Naive thymus-derived CD8-positive, alpha-beta T cell (primary cell): ENCODE data around the gene ELOVL5. TPM values are rescaled to one million over a fixed set of nuclear protein-coding genes. Genes with fewer than 3 reads are reported as not detected.
"Not testable (repeated sequence)": the region's sequence is repeated elsewhere in the genome, so short reads cannot be mapped to it uniquely, and the experiment has no call there.

Experiments used
- ATAC-seq, 2 donors: fragments of 150-1000 bp; cut with Tn5 transposase in 1 of 2; sonication (Bioruptor Pico), chemical (Tn5 transposase) in 1 of 2; 1 replicate in 1 of 2; 2 replicates in 1 of 2; pipeline ENCODE4 v1.10.0; 2021; ENCODE audit warnings: mild to moderate bottlenecking in 2 of 2, moderate library complexity in 2 of 2
- POLR2A ChIA-PET: fragments of 350-600 bp; sonication (Branson Sonifier 250); formaldehyde crosslinking; loops from one replicate; lab custom pipeline; 2021; ENCODE audit warnings: antibody characterized with exemption; lab: Charles Lee
- DNase-seq, 10 donors: peaks; one replicate each; pipeline versions ENCODE4 v3.0.0 to v3.0.0-alpha.2; 2020 to 2022
- H3K27ac Mint-ChIP-seq, 10 donors: one replicate each; pipeline ENCODE4 v1.8.0; 2020 to 2022; ENCODE audit warnings: mild to moderate bottlenecking in 10 of 10, mixed read lengths in 10 of 10, moderate library complexity in 4 of 10, inconsistent platforms in 1 of 10
- H3K27me3 Mint-ChIP-seq, 5 donors: one replicate each; pipeline ENCODE4 v1.8.0; 2021 to 2022; ENCODE audit warnings: mixed read lengths in 5 of 5
- H3K36me3 Mint-ChIP-seq, 3 donors: one replicate each; pipeline ENCODE4 v1.8.0; 2020 to 2022; ENCODE audit warnings: mixed read lengths in 3 of 3, mild to moderate bottlenecking in 2 of 3, inconsistent platforms in 1 of 3
- H3K4me1 Mint-ChIP-seq, 4 donors: one replicate each; pipeline ENCODE4 v1.8.0; 2021 to 2022; ENCODE audit warnings: mixed read lengths in 4 of 4
- H3K4me3 Mint-ChIP-seq, 10 donors: one replicate each; pipeline ENCODE4 v1.8.0; 2020 to 2022; ENCODE audit warnings: mild to moderate bottlenecking in 10 of 10, mixed read lengths in 10 of 10, moderate library complexity in 6 of 10, inconsistent platforms in 1 of 10
- H3K9me3 Mint-ChIP-seq, 9 donors: one replicate each; pipeline ENCODE4 v1.8.0; 2020 to 2022; ENCODE audit warnings: mixed read lengths in 9 of 9, mild to moderate bottlenecking in 3 of 9, inconsistent platforms in 1 of 9, moderate library complexity in 1 of 9
- polyA plus RNA-seq, 3 donors: library from polyadenylated mRNA; unstranded; fragments of 300-500 nt; fragmentation: Illumina TruSeq; gene quantifications; one replicate each; pipeline ENCODE4 v1.2.3, GENCODE V29; 2021
- total RNA-seq, 8 experiments: library from RNA in 2 of 8; stranded (reverse) in 2 of 8; gene quantifications; one replicate each; pipeline ENCODE4 v1.2.3 and lab custom pipeline; 2021 to 2026

The ELOVL5 gene, protein sequence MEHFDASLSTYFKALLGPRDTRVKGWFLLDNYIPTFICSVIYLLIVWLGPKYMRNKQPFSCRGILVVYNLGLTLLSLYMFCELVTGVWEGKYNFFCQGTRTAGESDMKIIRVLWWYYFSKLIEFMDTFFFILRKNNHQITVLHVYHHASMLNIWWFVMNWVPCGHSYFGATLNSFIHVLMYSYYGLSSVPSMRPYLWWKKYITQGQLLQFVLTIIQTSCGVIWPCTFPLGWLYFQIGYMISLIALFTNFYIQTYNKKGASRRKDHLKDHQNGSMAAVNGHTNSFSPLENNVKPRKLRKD
- total RNA-seq (10 to 100 TPM; 59.4 to 67.4 TPM), polyA plus RNA-seq (10 to 100 TPM; 32.5 to 38.1 (median 33.0) TPM), total RNA-seq (lab: John Stamatoyannopoulos, UW) (51.7 to 116 (median 87.6) reads per million in 6 experiments)

DNA sequence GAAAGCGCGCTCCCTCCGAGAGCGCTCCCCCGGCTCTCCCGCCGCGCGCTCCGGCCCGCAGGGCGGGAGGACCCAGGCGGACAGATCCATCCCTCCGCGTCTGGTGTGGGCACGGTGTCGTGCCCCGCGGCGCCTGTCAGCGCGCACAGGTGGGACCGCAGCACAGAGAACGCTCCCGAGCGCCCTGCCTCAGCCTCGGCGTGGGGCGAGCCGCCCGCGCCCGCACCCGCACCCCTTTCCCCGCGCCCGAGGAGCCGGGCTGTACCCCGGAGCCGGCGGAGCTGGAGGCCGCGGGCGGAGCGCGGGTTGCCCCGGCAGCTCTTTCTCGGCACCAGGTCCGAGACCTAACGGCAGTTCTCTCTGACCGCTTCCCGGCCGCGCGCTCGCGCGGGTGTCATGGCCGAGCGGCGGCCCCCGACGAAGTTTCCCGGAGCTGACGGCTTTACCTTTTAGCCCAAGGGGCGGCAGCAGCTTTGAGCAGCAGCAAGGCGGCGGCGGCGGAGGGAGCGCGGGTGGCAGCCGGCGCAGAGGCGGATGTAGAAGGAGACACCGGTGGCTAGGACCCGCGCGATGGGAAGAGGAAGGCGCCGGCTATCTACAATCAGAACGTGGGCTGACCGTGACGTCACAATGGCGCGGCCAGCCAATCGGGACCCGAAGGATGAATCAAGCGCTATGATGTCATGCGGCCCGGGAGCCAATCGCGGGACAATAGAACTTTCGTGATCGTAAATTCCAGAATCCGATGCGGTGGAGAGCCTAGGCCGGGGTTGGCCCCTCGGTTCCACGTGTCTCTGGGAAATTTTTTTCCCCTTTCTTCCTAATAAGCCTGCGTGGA is at the start of gene ELOVL5:
Gene ELOVL5, minus strand, starts transcription at position 580 of the 838 bp plus-strand sequence. CDS start 53,251 bp downstream, outside the sequence.
- ATAC-seq (peak; percentile 71 to 77), DNase-seq (peak; percentile 83 to 96 (median 92))
- H3K4me3 Mint-ChIP-seq = peak within 1 kb of the TSS; percentile 88 to 98 (median 96)
- POLR2A ChIA-PET = interaction anchor here (0.7 to 5.1 kb wide), 16 partner anchors 11 to 197 kb away, joined by 3 to 75 read pairs (median 4); partner anchors contain the start of gene GCLC
- peaks cover 0 to 5% (median 2%) of the 10 kb centered on the region in 3 donors for H3K36me3 Mint-ChIP-seq
- peaks cover 29 to 47% (median 46%) of the 10 kb centered on the region in 4 donors for H3K4me1 Mint-ChIP-seq
- H3K9me3 Mint-ChIP-seq = no peaks in the 10 kb centered on the region
- peak within 1 kb of the TSS; percentile 91 to 98 (median 97) for H3K27ac Mint-ChIP-seq
- H3K27me3 Mint-ChIP-seq = no peaks in the 10 kb centered on the region

DNA sequence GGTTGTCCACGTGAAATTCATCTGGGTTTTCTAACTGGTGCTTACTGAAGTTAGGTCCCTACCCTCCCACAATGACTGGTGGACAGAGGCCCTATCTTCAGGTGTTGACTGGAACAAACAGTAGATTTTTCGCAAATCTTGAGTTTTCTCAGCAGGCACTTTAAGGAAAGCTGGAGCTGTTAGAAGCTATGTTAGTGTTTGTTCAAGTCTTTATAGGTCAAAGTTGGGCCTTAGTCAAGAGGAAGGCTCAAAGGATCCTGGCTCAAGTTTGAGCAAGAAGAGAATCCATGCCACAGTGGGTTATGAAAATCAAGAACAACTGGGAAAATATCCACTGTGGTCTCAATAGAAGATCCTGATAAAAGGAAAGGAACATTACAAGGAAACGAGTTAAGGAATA is 48.5 kb upstream of the ELOVL5 start:
- no peak overlapping the region for H3K27ac Mint-ChIP-seq
- H3K27me3 Mint-ChIP-seq = no peaks in the 10 kb centered on the region

DNA sequence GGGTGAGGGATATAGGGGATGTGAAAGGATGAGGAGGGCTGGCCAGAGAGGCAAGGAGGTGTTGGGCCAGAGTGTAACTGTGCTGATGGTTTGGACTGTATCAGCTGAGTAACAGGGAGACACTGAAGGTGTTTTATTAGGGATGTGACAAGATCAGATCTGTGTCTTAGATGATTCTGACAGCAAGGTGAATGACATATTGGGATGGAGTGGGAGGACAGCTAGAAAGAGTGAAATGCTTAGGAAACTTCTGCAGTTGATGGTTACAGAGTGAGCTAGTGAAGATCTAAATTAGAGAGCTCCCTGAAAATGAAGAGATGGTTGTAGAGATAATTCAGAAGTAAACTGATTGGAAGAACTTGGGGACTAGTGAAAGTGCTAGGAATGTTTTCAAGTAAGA is 47.2 kb upstream of the ELOVL5 start:
- Mint-ChIP-seq H3K36me3 (no peaks in the 10 kb centered on the region), H3K27me3 (no peaks in the 10 kb centered on the region), H3K4me3 (no peak overlapping the region), H3K9me3 (no peaks in the 10 kb centered on the region), H3K4me1 (peaks cover 0 to 2% (median 0%) of the 10 kb centered on the region in 4 donors), H3K27ac (no peak overlapping the region)
- ATAC-seq (no peak), DNase-seq (no peak)
- POLR2A ChIA-PET = no interaction called here

More for the DNA sequence above, 48.5 kb upstream of the ELOVL5 start:
- DNase-seq (no peak), ATAC-seq (no peak)
- Mint-ChIP-seq H3K9me3 (no peaks in the 10 kb centered on the region), H3K4me3 (no peak overlapping the region), H3K36me3 (no peaks in the 10 kb centered on the region), H3K4me1 (peaks cover 0 to 2% (median 0%) of the 10 kb centered on the region in 4 donors)
- POLR2A ChIA-PET = no interaction called here

DNA sequence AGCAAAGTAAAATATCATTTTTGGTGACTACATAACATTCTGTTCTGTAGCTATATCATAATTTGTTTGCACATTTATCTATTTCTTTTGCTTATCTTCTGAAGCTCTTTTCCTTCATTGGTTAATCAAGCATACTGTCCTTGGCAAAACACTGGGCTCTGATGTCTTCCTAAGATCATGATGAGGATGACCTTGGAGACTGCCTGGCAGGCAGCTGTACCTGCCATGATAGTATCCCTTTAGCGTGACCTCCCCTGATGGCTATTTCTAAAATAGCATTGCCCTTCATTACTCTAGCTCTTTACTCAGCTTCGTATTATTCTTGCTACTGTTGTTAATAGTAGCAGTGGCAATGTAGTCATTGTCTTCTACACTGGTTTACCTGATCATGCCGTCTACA is 46.0 kb upstream of the ELOVL5 start:
- POLR2A ChIA-PET = no interaction called here
- H3K36me3 Mint-ChIP-seq = no peaks in the 10 kb centered on the region
- ATAC-seq (no peak), DNase-seq (no peak)
- H3K4me3 Mint-ChIP-seq = no peak overlapping the region
- H3K9me3 Mint-ChIP-seq = no peaks in the 10 kb centered on the region
- peaks cover 0 to 2% (median 0%) of the 10 kb centered on the region in 4 donors for H3K4me1 Mint-ChIP-seq
- no peaks in the 10 kb centered on the region for H3K27me3 Mint-ChIP-seq
- H3K27ac Mint-ChIP-seq = no peak overlapping the region

DNA sequence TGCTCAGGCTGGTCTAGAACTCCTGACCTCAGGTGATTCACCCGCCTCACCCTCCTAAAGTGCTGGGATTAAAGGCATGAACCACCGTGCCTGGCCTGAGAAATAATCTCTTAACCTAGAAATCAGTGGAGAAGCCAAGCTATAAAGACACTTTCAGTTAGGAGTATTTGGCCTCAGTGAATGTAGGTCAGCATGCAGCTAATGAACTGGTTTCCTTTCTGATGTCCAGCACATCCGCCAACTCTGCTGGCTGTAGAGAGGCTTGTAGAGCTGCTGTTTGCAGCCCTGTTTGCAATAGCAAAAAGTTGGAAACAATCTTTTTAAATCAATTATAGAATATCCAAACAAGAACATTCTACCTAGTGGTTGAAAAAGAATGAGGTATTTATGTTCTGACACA is 42.4 kb upstream of the ELOVL5 start:
- peaks cover 0 to 5% (median 0%) of the 10 kb centered on the region in 3 donors for H3K36me3 Mint-ChIP-seq

DNA sequence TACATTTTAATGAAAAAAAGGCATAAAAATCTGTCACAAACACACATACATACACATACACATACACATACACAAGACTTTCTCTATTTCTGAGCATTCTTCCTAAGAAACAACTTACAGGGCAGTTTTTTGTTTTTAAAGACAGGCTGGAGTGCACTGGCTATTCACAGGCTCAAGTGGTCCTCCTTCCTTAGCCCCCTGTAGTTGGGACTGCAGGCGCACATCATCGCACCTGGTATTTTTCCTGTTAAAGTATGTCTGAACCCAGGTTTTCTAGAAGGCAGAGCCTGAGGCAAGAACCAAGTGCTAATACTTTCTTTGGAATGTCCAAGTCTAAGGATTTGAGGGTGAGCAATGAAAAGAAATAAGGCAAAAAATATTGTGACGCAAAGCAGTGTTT is 41.3 kb upstream of the ELOVL5 start:
- Mint-ChIP-seq H3K9me3 (no peaks in the 10 kb centered on the region), H3K4me1 (peaks cover 0 to 2% (median 0%) of the 10 kb centered on the region in 4 donors), H3K4me3 (no peak overlapping the region), H3K36me3 (peaks cover 0 to 5% (median 0%) of the 10 kb centered on the region in 3 donors), H3K27me3 (peaks cover 0 to 2% (median 1%) of the 10 kb centered on the region in 5 donors), H3K27ac (no peak overlapping the region)
- DNase-seq (no peak), ATAC-seq (no peak)
- POLR2A ChIA-PET = no interaction called here

More for the DNA sequence above, 42.4 kb upstream of the ELOVL5 start:
- H3K4me1 Mint-ChIP-seq = peaks cover 0 to 2% (median 0%) of the 10 kb centered on the region in 4 donors
- DNase-seq = no peak
- no peak overlapping the region for H3K4me3 Mint-ChIP-seq
- POLR2A ChIA-PET = no interaction called here
- H3K9me3 Mint-ChIP-seq = no peaks in the 10 kb centered on the region
- peaks cover 0 to 1% (median 0%) of the 10 kb centered on the region in 5 donors for H3K27me3 Mint-ChIP-seq
- H3K27ac Mint-ChIP-seq = no peak overlapping the region
- ATAC-seq = no peak

DNA sequence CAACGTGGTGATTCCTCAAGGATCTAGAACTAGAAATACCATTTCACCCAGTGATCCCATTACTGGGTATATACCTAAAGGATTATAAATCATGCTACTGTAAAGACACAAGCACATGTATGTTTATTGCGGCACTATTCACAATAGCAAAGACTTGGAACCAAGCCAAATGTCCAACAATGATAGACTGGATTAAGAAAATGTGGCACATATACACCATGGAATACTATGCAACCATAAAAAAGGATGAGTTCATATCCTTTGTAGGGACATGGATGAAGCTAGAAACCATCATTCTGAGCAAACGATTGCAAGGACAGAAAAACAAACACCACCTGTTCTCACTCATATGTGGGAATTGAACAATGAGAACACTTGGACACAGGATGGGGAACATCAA is 39.9 kb upstream of the ELOVL5 start:
- H3K4me1 Mint-ChIP-seq, H3K27me3 Mint-ChIP-seq, H3K4me3 Mint-ChIP-seq, DNase-seq, H3K9me3 Mint-ChIP-seq, POLR2A ChIA-PET, H3K36me3 Mint-ChIP-seq, H3K27ac Mint-ChIP-seq, ATAC-seq: not testable (repeated sequence)

DNA sequence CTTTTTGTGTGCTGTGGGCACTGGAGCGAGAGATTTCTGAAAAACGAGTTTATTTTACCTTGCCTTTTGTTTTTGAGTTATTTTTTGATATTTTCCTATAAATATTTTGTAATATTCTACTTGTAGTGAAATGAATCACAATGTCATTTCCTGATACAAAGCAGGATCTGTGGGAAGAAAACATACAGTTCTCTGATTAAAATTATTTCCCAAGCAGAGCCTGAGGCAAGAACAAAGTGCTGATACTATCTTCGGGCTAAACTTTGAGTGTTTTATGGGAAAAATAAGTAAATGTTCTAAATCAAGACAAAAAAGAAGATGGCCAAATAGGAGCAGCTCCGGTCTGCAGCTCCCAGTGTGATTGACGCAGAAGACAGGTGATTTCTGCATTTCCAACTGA is 33.7 kb upstream of the ELOVL5 start:
- POLR2A ChIA-PET = no interaction called here
- Mint-ChIP-seq H3K27me3 (peaks cover 0 to 7% (median 6%) of the 10 kb centered on the region in 5 donors), H3K4me1 (no peaks in the 10 kb centered on the region), H3K9me3 (peaks cover 0 to 2% (median 0%) of the 10 kb centered on the region in 9 donors), H3K27ac (no peak overlapping the region), H3K4me3 (no peak overlapping the region), H3K36me3 (peaks cover 0 to 5% (median 0%) of the 10 kb centered on the region in 3 donors)
- DNase-seq = no peak
- no peak for ATAC-seq

DNA sequence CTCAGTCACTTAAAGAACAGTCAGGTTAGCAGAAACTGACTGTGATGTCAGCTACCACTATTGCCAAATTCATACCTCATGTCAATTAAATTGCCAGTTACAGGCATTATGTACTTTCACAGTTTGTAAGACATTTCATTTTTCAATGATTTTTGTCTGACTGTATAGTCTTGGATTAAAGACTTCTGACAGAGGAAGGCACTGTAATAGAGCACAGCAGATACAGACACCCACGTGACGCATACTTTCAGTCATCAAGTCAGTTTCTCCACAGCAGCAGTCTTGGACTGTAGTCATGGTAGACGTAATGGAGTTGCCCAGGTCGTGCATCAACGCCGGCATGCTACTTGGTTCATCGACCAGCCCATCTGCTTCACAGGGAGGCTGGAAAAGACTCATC is 29.5 kb upstream of the ELOVL5 start:
- Mint-ChIP-seq H3K36me3 (no peaks in the 10 kb centered on the region), H3K27ac (no peak overlapping the region), H3K9me3 (no peaks in the 10 kb centered on the region), H3K27me3 (peaks cover 0 to 3% (median 0%) of the 10 kb centered on the region in 5 donors), H3K4me1 (no peaks in the 10 kb centered on the region), H3K4me3 (no peak overlapping the region)
- POLR2A ChIA-PET = no interaction called here
- ATAC-seq (no peak), DNase-seq (no peak)

DNA sequence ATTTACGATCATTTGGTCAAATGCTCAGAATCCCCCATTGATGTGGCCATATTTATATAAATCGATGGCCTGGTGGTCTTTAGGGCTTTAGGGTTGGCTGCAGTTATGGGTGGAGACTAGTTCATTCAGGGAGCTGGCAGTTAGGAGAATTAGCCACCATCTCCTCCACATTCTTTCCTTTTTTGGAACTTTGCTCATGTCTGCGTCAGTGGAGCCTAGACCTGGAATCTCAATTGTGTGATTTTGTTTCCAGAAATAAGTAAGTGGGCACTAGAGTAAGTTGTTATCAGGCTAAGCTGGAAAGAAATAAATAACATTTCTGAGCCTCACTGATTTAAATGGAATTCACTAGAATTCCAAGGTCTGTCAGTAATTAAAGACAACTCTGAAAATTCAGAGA is 29.0 kb upstream of the ELOVL5 start:
- H3K27ac Mint-ChIP-seq = no peak overlapping the region
- no peaks in the 10 kb centered on the region for H3K4me1 Mint-ChIP-seq
- POLR2A ChIA-PET = no interaction called here
- no peaks in the 10 kb centered on the region for H3K36me3 Mint-ChIP-seq
- peaks cover 0 to 3% (median 0%) of the 10 kb centered on the region in 5 donors for H3K27me3 Mint-ChIP-seq
- DNase-seq (no peak), ATAC-seq (no peak)
- no peaks in the 10 kb centered on the region for H3K9me3 Mint-ChIP-seq
- H3K4me3 Mint-ChIP-seq = no peak overlapping the region

DNA sequence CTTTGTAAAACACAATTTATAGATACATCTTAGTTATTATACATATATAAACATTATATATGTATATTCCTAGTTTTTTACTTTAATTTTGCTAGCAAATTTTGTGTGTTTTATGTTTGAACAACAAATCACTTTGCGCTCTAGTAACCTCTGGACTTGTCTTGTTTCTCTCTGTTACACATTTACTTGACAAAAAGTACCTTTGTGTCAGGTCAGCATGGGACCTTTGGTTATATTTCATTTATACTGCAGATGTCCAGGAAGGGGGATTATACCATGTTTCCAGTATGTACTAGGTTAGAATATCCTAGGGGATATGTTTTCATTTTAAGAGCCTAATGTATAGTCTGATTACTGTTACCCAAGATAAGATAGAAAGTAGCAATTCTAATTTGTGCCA is 28.5 kb upstream of the ELOVL5 start:
- Mint-ChIP-seq H3K27me3 (peaks cover 0 to 3% (median 0%) of the 10 kb centered on the region in 5 donors), H3K9me3 (no peaks in the 10 kb centered on the region), H3K27ac (no peak overlapping the region), H3K4me1 (no peaks in the 10 kb centered on the region), H3K4me3 (no peak overlapping the region), H3K36me3 (no peaks in the 10 kb centered on the region)
- DNase-seq = no peak
- no peak for ATAC-seq
- POLR2A ChIA-PET = no interaction called here

DNA sequence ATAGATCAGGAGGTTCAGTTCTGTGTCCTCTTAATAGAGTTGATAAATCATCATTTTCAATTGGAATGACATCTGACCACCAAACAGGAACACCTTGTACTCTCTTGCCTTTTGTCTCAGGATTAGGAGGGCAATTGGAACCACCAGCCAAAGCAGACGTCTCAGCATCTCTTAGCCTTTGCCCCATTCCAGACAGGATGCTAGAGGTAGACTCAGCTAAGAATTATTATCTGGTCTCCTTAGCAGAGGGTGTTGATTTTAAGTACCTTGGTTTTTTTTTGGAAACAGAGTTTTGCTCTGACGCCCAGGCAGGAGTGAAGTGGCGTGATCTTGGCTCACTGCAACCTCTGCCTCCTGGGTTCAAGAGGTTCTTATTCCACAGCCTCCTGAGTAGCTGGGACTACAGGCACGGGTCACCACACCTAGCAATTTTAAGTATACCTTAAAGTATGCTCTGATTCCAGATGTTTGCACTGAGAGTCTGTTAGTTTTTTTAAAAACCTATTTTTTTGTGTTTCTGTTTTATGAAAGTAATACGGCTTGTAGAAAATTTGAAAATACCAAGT is 28.0 kb upstream of the ELOVL5 start:
- Mint-ChIP-seq H3K4me1 (no peaks in the 10 kb centered on the region), H3K27me3 (peaks cover 0 to 3% (median 0%) of the 10 kb centered on the region in 5 donors), H3K27ac (no peak overlapping the region), H3K36me3 (no peaks in the 10 kb centered on the region), H3K4me3 (no peak overlapping the region), H3K9me3 (no peaks in the 10 kb centered on the region)
- POLR2A ChIA-PET = no interaction called here
- ATAC-seq = no peak
- DNase-seq = no peak
